ENCODE data around the gene MRGPRD.

DNA sequence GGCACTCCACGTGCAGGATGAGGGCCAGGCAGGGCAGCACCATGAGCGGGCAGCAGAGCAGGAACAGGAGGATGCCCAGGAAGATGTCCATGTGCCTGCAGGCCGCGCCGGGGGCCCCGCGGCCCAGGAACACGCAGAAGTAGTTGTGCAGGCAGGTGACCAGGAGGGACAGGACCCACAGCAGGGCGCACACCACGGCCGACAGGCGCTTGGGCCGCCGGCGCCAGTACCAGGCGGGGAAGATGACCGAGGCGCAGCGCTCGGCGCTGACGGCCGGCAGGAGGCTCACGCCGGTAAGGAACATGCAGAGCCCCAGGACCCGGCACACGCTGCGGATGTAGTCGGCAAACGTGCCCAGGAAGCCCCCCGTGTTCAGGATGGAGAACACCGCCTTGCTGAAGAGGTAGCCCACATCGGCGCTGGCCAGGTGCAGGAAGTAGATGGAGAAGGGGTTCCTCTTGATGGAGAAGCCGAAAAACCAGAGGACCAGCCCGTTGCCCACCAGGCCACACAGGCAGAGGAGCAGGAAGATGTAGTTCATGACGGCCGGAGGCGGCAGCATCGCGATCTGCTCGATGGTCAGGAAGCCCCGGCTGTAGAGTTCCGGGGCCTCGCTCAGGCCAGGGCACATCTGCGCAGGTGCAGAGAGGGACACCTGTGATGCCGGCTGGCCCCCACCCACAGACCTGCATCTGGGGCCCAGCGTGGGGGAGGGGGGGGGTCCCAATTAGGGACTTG, 25.0 kb upstream of the MRGPRD start:
- no peak for TF ChIP-seq REST (IDR thresholded peaks at IDR 0.05; ENCODE audit: insufficient read depth in 1 of 2, low read depth in 2 of 2, low read length in 2 of 2)
- TF ChIP-seq SIN3A (IDR thresholded peaks at IDR 0.05; ENCODE audit: borderline replicate concordance, insufficient read depth, low read length): no peak
- TF ChIP-seq POLR2AphosphoS5 (IDR thresholded peaks at IDR 0.05; ENCODE audit: low read depth, low read length): no peak
- no peak for TF ChIP-seq TAF1 (IDR thresholded peaks at IDR 0.05; ENCODE audit: borderline replicate concordance, insufficient read depth, low read length)

All from PFSK-1 (cell line).